Brain microvascular endothelial cell (primary cell): Measurements from ENCODE around the gene NFIX.

Experiments
- DNase-seq: peaks from one replicate; pipeline ENCODE4 v3.0.0-alpha.2; 2020
- H3K27ac ChIP-seq: fragments of 250-450 bp; sonication (Bioruptor Pico); 2 replicates; pipeline ENCODE4 v1.5.1; 2020; ENCODE audit warnings: mild to moderate bottlenecking, moderate library complexity
- H3K27me3 ChIP-seq: fragments of 250-450 bp; sonication (Bioruptor Pico); replicated peaks from 2 replicates; pipeline ENCODE4 v1.5.1; 2020; ENCODE audit warnings: mild to moderate bottlenecking
- H3K36me3 ChIP-seq: fragments of 250-450 bp; sonication (Bioruptor Pico); replicated peaks from 2 replicates; pipeline ENCODE4 v1.5.1; 2020; ENCODE audit warnings: mild to moderate bottlenecking
- H3K4me3 ChIP-seq: 2 replicates; pipeline ENCODE4 v1.5.1; 2011; ENCODE audit warnings: low read depth, mild to moderate bottlenecking, control low read depth, low read length, moderate library complexity
- in situ Hi-C: cut with HindIII; loops from 2 replicates; pipeline ENCODE4 v1.10.0; 2017; ENCODE audit warnings: low sequenced_read_pairs, low pct_ligation_motif_present
- TF ChIP-seq, protein P1 (sequence below): IDR thresholded peaks from 2 replicates; pipeline ENCODE4 v1.5.1; 2011; ENCODE audit warnings: low read depth, mild to moderate bottlenecking, moderate library complexity, low read length, control low read depth, inconsistent platforms; ENCODE audit errors: missing control alignments

Gene NFIX

DNA sequence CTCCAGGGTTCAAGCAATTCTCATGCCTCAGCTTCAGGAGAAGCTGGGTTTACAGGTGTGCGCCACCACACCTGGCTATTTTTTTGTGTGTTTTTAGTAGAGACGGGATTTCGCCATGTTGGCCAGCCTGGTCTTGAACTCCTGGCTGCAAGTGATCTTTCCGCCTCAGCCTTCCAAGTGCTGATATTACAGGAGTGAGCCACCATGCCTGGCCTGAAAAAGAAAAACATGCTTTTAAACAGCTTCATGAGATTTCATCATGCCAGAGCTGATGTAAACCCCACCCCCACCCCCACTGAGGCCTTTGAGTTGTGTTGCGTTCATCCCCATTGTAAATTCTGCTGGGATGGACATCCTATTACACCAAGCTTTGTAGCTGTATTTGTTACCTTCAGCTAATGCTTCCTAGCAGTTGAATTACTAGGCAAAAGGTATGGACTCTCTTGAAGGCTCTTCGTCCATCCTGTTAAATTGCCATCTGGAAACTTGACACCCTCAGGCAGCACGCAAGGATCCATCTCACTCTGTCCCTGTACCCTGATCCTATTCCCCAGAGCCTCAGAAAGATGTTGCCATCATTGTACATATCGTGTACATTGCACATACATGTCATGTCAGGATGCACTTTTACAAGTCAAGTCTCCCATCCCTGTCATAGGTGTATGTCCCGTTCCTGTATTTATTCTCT lies 47.3 kb downstream of the NFIX start:
- no peak for DNase-seq
- Histone ChIP-seq H3K27me3 (no peaks in the 10 kb centered on the region), H3K36me3 (no peaks in the 10 kb centered on the region), H3K4me3 (no peak overlapping the region), H3K27ac (no peak overlapping the region)
- in situ Hi-C loops, result no loop called here
- TF ChIP-seq, protein P1, sequence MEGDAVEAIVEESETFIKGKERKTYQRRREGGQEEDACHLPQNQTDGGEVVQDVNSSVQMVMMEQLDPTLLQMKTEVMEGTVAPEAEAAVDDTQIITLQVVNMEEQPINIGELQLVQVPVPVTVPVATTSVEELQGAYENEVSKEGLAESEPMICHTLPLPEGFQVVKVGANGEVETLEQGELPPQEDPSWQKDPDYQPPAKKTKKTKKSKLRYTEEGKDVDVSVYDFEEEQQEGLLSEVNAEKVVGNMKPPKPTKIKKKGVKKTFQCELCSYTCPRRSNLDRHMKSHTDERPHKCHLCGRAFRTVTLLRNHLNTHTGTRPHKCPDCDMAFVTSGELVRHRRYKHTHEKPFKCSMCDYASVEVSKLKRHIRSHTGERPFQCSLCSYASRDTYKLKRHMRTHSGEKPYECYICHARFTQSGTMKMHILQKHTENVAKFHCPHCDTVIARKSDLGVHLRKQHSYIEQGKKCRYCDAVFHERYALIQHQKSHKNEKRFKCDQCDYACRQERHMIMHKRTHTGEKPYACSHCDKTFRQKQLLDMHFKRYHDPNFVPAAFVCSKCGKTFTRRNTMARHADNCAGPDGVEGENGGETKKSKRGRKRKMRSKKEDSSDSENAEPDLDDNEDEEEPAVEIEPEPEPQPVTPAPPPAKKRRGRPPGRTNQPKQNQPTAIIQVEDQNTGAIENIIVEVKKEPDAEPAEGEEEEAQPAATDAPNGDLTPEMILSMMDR, result no peak

DNA sequence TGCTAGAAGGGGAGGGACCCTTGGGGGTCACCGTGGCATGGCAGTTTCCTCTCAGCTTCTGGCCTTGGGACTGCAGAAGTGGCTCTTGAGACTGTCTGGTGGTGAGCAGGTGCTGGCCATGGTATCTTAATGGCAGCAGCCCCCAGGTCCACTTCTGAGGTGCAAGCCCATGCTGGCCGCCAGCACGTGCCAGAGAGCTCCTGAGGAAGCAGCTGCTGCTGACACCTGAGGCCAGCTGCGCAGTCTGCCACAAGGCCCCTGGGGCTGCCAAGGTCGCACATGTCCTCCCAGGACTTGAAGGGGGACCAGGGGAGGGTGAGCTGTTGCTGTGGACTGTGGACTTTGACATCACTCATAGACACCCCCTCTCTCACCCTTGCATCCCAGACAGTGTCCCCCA lies 48.0 kb downstream of the NFIX start:
- Histone ChIP-seq H3K36me3 (no peaks in the 10 kb centered on the region), H3K27me3 (no peaks in the 10 kb centered on the region), H3K4me3 (no peak overlapping the region), H3K27ac (no peak overlapping the region)
- in situ Hi-C loops, result no loop called here
- DNase-seq, result no peak
- TF ChIP-seq, protein P1, result no peak

DNA sequence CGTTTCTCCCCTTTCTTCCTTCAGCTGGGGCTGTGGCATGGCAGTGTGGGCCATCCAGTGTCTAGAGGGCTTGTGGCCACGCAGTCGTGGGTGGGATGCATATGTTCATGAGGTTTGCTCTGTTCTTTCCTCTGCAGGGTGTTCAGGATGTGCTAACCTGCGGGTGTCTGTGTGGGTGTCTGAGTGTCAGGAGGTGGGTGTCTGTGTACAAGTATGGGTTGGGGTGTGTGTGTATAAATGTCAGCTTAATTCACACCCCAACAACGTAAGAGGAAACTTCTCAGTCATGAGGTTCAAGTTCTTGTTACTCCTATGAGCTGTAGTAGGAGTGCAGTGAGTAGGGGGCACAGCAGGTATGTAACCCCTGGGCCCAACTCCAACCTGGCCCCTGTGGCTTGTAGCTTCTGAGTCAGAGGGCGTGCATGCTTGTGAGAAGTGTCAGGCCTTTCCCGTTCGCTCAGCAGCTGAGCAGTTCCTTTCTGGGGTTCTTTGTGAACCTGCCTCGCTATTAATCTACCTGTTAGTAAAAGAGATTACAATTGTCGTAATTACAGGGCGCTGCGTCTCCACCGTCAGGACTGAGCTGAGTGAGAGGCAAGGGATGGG lies 49.1 kb downstream of the NFIX start:
- DNase-seq, result no peak
- no peaks in the 10 kb centered on the region for H3K27me3 ChIP-seq
- TF ChIP-seq, protein P1, result no peak
- no peaks in the 10 kb centered on the region for H3K36me3 ChIP-seq
- in situ Hi-C loops, result no loop called here
- no peak overlapping the region for H3K4me3 ChIP-seq
- H3K27ac ChIP-seq, result no peak overlapping the region

DNA sequence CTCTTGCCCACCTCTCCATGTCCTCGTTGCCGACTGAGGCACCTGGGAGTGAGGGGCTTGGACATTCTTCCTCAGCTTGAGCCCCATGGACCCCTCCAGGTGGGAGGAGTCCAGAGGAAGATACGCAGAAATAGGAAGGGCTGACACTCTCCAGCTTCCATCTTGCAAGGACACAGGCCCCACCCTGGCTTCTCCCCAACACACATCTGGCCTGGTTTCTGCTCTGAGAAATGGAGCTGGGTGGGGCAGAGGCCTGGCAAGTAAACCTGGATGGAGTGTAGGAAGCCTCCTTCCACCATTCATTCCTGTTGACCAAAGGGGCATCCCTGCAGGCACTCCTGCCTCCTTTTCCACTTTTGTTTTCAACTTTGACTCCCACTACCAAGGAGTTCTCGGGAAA lies 50.5 kb downstream of the NFIX start:
- in situ Hi-C loops, result no loop called here
- Histone ChIP-seq H3K36me3 (no peaks in the 10 kb centered on the region), H3K27ac (no peak overlapping the region), H3K4me3 (no peak overlapping the region), H3K27me3 (no peaks in the 10 kb centered on the region)
- DNase-seq, result no peak
- TF ChIP-seq, protein P1, result no peak

DNA sequence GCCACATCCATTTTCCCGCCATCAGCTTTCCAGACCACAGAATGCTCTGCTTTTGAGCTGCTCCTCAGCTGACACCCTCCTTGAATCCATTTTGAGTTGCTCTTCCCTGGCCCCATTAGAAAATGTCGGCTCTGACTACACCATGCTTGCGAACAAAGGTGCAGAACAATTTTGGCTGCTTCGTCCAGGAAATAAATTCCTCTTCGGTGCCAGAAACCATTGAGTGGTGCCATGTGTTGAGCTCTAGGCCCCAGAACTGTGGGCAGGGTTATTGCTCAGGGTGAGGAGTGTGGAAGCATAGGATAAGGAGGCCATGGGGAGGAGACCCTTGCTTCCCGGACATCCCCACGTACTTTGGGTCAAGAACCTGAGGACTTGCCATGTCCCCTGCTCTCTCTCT lies 52.1 kb downstream of the NFIX start:
- TF ChIP-seq, protein P1, result no peak
- Histone ChIP-seq H3K27me3 (no peaks in the 10 kb centered on the region), H3K4me3 (no peak overlapping the region), H3K36me3 (no peaks in the 10 kb centered on the region), H3K27ac (no peak overlapping the region)
- in situ Hi-C loops, result no loop called here
- no peak for DNase-seq

DNA sequence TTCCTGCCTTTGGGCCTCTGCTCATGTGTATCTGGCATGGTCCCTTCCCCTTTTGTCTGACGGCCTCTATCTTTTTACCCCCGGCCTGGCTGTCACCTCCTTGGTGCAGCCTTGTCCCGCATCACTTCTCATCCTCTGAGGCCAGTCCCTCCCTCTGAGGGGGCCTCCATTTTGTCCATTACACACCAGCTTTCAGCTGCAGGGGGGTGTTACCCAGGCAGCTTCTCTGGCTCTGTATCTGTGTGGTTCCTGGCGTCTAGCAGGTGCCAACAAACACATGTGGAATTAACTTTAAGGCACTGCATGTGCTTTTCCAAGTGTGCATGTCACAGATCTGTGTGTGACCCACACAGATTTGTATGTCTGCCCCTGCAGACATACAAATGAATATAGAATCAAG lies 55.0 kb downstream of the NFIX start:
- TF ChIP-seq, protein P1, result no peak
- no peak for DNase-seq
- in situ Hi-C loops, result no loop called here
- Histone ChIP-seq H3K27ac (no peak overlapping the region), H3K4me3 (no peak overlapping the region), H3K27me3 (no peaks in the 10 kb centered on the region), H3K36me3 (no peaks in the 10 kb centered on the region)
